ENCODE data around the gene WSCD2.

GRCh38 chr12:108282676-108283075, 153.6 kb downstream of the WSCD2 start:
- TF ChIP-seq YY1 (IDR thresholded peaks at IDR 0.05; ENCODE audit: insufficient read depth, insufficient read length) (no peak), ZNF274 (IDR thresholded peaks at IDR 0.05; ENCODE audit: low read depth, low read length) (no peak)

Data from NT2/D1 (cell line).